GM19324 (cell line): ENCODE data around the gene LHX3.

Experiments
- ATAC-seq: cut with Tn5 transposase; IDR thresholded peaks from one replicate; pipeline ENCODE4 v1.9.1; 2021; ENCODE audit warnings: mild to moderate bottlenecking, moderate library complexity; ENCODE audit not compliant: unreplicated experiment, low FRiP score

The LHX3 gene

GRCh38 chr9:136182420-136182787 lies 22.5 kb downstream of the LHX3 start:
- no peak for ATAC-seq

GRCh38 chr9:136181784-136182419 lies 23.0 kb downstream of the LHX3 start:
- ATAC-seq, result no peak

- no peak for ATAC-seq
Observed at GRCh38 chr9:136180586-136180985, 24.3 kb downstream of the LHX3 start.

- no peak for ATAC-seq
Observed at GRCh38 chr9:136179761-136180160, 25.2 kb downstream of the LHX3 start.

GRCh38 chr9:136179101-136179616 lies 25.8 kb downstream of the LHX3 start:
- ATAC-seq, result no peak

GRCh38 chr9:136178773-136179075 lies 26.2 kb downstream of the LHX3 start:
- ATAC-seq, result no peak

- no peak for ATAC-seq
Observed at GRCh38 chr9:136178061-136178772, 26.7 kb downstream of the LHX3 start.

GRCh38 chr9:136177224-136177623 lies 27.7 kb downstream of the LHX3 start:
- ATAC-seq, result no peak

- ATAC-seq, result no peak
Observed at GRCh38 chr9:136175616-136176197, 29.2 kb downstream of the LHX3 start.

- no peak for ATAC-seq
Observed at GRCh38 chr9:136174779-136175615, 29.9 kb downstream of the LHX3 start.

GRCh38 chr9:136173648-136174290 lies 31.2 kb downstream of the LHX3 start:
- ATAC-seq, result no peak

GRCh38 chr9:136172412-136173079 lies 32.4 kb downstream of the LHX3 start:
- ATAC-seq, result no peak

GRCh38 chr9:136171801-136172411 lies 33.0 kb downstream of the LHX3 start:
- ATAC-seq, result no peak

- no peak for ATAC-seq
Observed at GRCh38 chr9:136171009-136171800, 33.7 kb downstream of the LHX3 start.

GRCh38 chr9:136170006-136170901 lies 34.7 kb downstream of the LHX3 start:
- no peak for ATAC-seq

GRCh38 chr9:136169495-136169894 lies 35.4 kb downstream of the LHX3 start:
- ATAC-seq, result no peak

GRCh38 chr9:136163248-136163850 lies 41.6 kb downstream of the LHX3 start:
- ATAC-seq, result no peak
